ENCODE measurements around the gene CCL18. TPM values are rescaled to one million over a fixed set of nuclear protein-coding genes. Genes with fewer than 3 reads are reported as not detected.

Gene CCL18
- total and polyA plus RNA-seq, 2 donors (not counting 1 experiment from before 2014, with no cell fraction given), result not detected

DNA sequence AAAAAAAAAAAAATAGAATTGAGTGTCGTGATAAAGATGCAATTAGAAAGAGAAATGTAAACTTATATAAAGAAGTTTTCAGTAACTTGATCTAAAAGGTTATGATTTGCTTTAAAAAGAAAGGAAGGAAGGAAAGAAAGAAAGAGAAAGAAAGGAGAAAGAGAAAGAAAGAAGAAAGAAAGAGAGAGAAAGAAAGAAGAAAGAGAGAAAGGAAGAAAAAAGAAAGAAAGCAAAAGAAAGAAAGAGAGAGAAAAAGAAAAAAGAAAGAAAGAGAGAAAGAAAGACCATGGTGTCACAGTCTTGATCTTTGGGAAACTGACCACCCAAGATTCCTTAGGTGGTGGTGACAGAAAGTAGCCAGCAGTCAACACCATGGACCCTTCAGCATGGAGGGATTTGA is 30.2 kb downstream of the CCL18 start:
- no peaks in the 10 kb centered on the region for H3K9me3 ChIP-seq (ENCODE audit: control extremely low read depth in 1 of 3, control insufficient read depth in 2 of 3, insufficient read depth in 1 of 3, low read length in 2 of 3)
- Mint-ChIP-seq H3K4me3 (no peak overlapping the region), H3K27ac (no peak overlapping the region), H3K27me3 (peaks cover 6% of the 10 kb centered on the region), H3K9me3 (ENCODE audit: insufficient read depth) (no peaks in the 10 kb centered on the region), H3K4me1 (peaks cover 69% of the 10 kb centered on the region)
- H3K4me1 ChIP-seq (ENCODE audit: control insufficient read depth in 2 of 2, insufficient read depth in 2 of 2, low read length in 2 of 2), result peaks cover 60 to 70% of the 10 kb centered on the region in 2 donors
- CTCF ChIA-PET, result no interaction called here
- no peak overlapping the region for H3K9ac ChIP-seq (ENCODE audit: low read length)
- H2AFZ ChIP-seq (ENCODE audit: insufficient read depth, low read depth, low read length, poor library complexity, severe bottlenecking), result no peak overlapping the region
- no peaks in the 10 kb centered on the region for H4K20me1 ChIP-seq (ENCODE audit: control insufficient read depth, insufficient read depth, low read length, poor library complexity, severe bottlenecking)
- ATAC-seq (ENCODE audit: low read depth), result no peak
- WGBS (ENCODE audit: insufficient coverage), result no CpG with 5 or more reads among the region's 1 CpG
- H3K4me2 ChIP-seq (replicated peaks; ENCODE audit: low read depth, low read length, poor library complexity, severe bottlenecking), result no peak overlapping the region
- TF ChIP-seq, protein P1, sequence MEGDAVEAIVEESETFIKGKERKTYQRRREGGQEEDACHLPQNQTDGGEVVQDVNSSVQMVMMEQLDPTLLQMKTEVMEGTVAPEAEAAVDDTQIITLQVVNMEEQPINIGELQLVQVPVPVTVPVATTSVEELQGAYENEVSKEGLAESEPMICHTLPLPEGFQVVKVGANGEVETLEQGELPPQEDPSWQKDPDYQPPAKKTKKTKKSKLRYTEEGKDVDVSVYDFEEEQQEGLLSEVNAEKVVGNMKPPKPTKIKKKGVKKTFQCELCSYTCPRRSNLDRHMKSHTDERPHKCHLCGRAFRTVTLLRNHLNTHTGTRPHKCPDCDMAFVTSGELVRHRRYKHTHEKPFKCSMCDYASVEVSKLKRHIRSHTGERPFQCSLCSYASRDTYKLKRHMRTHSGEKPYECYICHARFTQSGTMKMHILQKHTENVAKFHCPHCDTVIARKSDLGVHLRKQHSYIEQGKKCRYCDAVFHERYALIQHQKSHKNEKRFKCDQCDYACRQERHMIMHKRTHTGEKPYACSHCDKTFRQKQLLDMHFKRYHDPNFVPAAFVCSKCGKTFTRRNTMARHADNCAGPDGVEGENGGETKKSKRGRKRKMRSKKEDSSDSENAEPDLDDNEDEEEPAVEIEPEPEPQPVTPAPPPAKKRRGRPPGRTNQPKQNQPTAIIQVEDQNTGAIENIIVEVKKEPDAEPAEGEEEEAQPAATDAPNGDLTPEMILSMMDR (IDR thresholded peaks at IDR 0.05), result peak; percentile 15
- no peak for TF ChIP-seq EZH2 (IDR thresholded peaks at IDR 0.05; ENCODE audit: borderline replicate concordance, insufficient read depth, low read depth, low read length, poor library complexity, severe bottlenecking)
- H3K36me3 ChIP-seq (replicated peaks in 1 of 2; ENCODE audit: control extremely low read depth in 1 of 2, control insufficient read depth in 1 of 2, extremely low read depth in 1 of 2, insufficient read depth in 2 of 2, low read length in 1 of 2), result no peaks in the 10 kb centered on the region
- intact Hi-C loops (cut with micrococcal nuclease), result no loop called here
- no peaks in the 10 kb centered on the region for H3K79me2 ChIP-seq (ENCODE audit: control insufficient read depth, insufficient read depth, low read length)
- H3K27ac ChIP-seq (ENCODE audit: low read length in 2 of 2), result no peak overlapping the region
- no peak for DNase-seq
- no peak overlapping the region for H3K4me3 ChIP-seq (ENCODE audit: control extremely low read depth in 1 of 5, extremely low read depth in 1 of 5, insufficient read depth in 1 of 5, low read depth in 2 of 5, low read length in 4 of 5)
- peaks cover 0 to 4% (median 1%) of the 10 kb centered on the region in 4 experiments for H3K27me3 ChIP-seq (replicated peaks in 1 of 4; ENCODE audit: control extremely low read depth in 1 of 4, control insufficient read depth in 3 of 4, insufficient read depth in 4 of 4, low read length in 3 of 4)
- POLR2A ChIA-PET, result no interaction called here

DNA sequence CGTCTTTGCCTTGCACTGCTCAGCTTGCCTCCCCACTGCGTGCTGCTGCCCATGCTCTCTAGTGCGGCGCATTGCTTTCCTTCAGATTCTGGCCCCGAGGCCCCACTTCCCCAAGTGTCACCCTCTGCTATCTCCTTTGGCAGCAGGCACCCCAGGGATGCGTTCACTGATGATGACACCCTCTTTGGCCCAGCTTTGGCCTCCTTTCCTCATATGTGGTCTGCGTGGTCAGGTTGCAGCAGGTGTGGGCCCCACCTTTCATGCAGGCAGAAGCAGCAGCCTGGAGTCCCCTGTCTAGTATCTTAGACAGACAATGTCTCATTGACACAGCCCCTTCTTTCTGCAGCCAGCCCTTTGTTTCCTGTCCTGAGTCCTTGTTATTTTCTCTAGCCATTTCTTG is 30.7 kb downstream of the CCL18 start:
- TF ChIP-seq, protein P1 (IDR thresholded peaks at IDR 0.05), result no peak
- no peak for TF ChIP-seq EZH2 (IDR thresholded peaks at IDR 0.05; ENCODE audit: borderline replicate concordance, insufficient read depth, low read depth, low read length, poor library complexity, severe bottlenecking)
- Mint-ChIP-seq H3K4me1 (peaks cover 68% of the 10 kb centered on the region), H3K9me3 (ENCODE audit: insufficient read depth) (no peaks in the 10 kb centered on the region), H3K27ac (peak overlapping the region; percentile 38), H3K27me3 (peaks cover 9% of the 10 kb centered on the region), H3K4me3 (no peak overlapping the region)
- ATAC-seq (ENCODE audit: low read depth), result no peak
- Histone ChIP-seq H3K4me1 (ENCODE audit: control insufficient read depth in 2 of 2, insufficient read depth in 2 of 2, low read length in 2 of 2) (peaks cover 60 to 70% of the 10 kb centered on the region in 2 donors), H3K9ac (ENCODE audit: low read length) (no peak overlapping the region), H3K27me3 (replicated peaks in 1 of 4; ENCODE audit: control extremely low read depth in 1 of 4, control insufficient read depth in 3 of 4, insufficient read depth in 4 of 4, low read length in 3 of 4) (peaks cover 0 to 7% (median 2%) of the 10 kb centered on the region in 4 experiments), H3K4me2 (replicated peaks; ENCODE audit: low read depth, low read length, poor library complexity, severe bottlenecking) (no peak overlapping the region), H2AFZ (ENCODE audit: insufficient read depth, low read depth, low read length, poor library complexity, severe bottlenecking) (no peak overlapping the region), H3K4me3 (ENCODE audit: control extremely low read depth in 1 of 5, extremely low read depth in 1 of 5, insufficient read depth in 1 of 5, low read depth in 2 of 5, low read length in 4 of 5) (no peak overlapping the region), H3K36me3 (replicated peaks in 1 of 2; ENCODE audit: control extremely low read depth in 1 of 2, control insufficient read depth in 1 of 2, extremely low read depth in 1 of 2, insufficient read depth in 2 of 2, low read length in 1 of 2) (no peaks in the 10 kb centered on the region), H3K27ac (ENCODE audit: low read length in 2 of 2) (no peak overlapping the region), H3K9me3 (ENCODE audit: control extremely low read depth in 1 of 3, control insufficient read depth in 2 of 3, insufficient read depth in 1 of 3, low read length in 2 of 3) (no peaks in the 10 kb centered on the region), H3K79me2 (ENCODE audit: control insufficient read depth, insufficient read depth, low read length) (no peaks in the 10 kb centered on the region), H4K20me1 (ENCODE audit: control insufficient read depth, insufficient read depth, low read length, poor library complexity, severe bottlenecking) (no peaks in the 10 kb centered on the region)
- ChIA-PET POLR2A (no interaction called here), CTCF (no interaction called here)
- WGBS (ENCODE audit: insufficient coverage), result 73% methylated on average over 7 of the region's 7 CpGs
- no peak for DNase-seq
- intact Hi-C loops (cut with micrococcal nuclease), result no loop called here

All from B cell (primary cell).